GM20431 (cell line): ENCODE data around the gene KHSRP.
"Not testable (repeated sequence)": the region's sequence is repeated elsewhere in the genome, so short reads cannot be mapped to it uniquely, and the experiment has no call there.

Experiments
- in situ Hi-C: fragments of 300-500 bp; cut with MseI, MboI; formaldehyde crosslinking; loops from one replicate; pipeline ENCODE4 v1.15.0; 2020; ENCODE audit warnings: low sequenced_read_pairs; ENCODE audit not compliant: unreplicated experiment

The KHSRP gene

GRCh38 chr19:6421075-6422014 lies 3.3 kb downstream of the KHSRP start:
- in situ Hi-C loops: no loop called here

- in situ Hi-C loops: no loop called here
These were observed 6.1 kb downstream of the KHSRP start for GRCh38 chr19:6418562-6418932.

GRCh38 chr19:6417713-6418561 lies 6.7 kb downstream of the KHSRP start:
- in situ Hi-C loops: no loop called here

- in situ Hi-C loops: no loop called here
These were observed 7.8 kb downstream of the KHSRP start for GRCh38 chr19:6416658-6417405.

- in situ Hi-C loops: no loop called here
These were observed 8.9 kb downstream of the KHSRP start for GRCh38 chr19:6415591-6416190.

GRCh38 chr19:6414793-6415590 lies 9.6 kb downstream of the KHSRP start:
- in situ Hi-C loops: no loop called here

- in situ Hi-C loops: no loop called here
These were observed 10.6 kb downstream of the KHSRP start for GRCh38 chr19:6413721-6414643.

GRCh38 chr19:6413291-6413690 lies 11.3 kb downstream of the KHSRP start:
- in situ Hi-C loops: no loop called here

GRCh38 chr19:6412447-6413091 lies 12.0 kb downstream of the KHSRP start:
- in situ Hi-C loops: no loop called here

GRCh38 chr19:6412061-6412446 lies 12.6 kb downstream of the KHSRP start:
- in situ Hi-C loops: no loop called here

- in situ Hi-C loops: no loop called here
These were observed 15.3 kb downstream of the KHSRP start for GRCh38 chr19:6409346-6409745.

GRCh38 chr19:6406401-6406800 lies 18.2 kb downstream of the KHSRP start:
- in situ Hi-C loops: no loop called here

- in situ Hi-C loops: no loop called here
These were observed 21.6 kb downstream of the KHSRP start for GRCh38 chr19:6402837-6403608.

- in situ Hi-C loops: no loop called here
These were observed 22.6 kb downstream of the KHSRP start for GRCh38 chr19:6402058-6402457.

GRCh38 chr19:6400062-6400944 lies 24.3 kb downstream of the KHSRP start:
- in situ Hi-C loops: not testable (repeated sequence)

GRCh38 chr19:6396305-6396704 lies 28.3 kb downstream of the KHSRP start:
- in situ Hi-C loops: no loop called here
